Activated CD4-positive, alpha-beta T cell treated with anti-CD3 and anti-CD28 coated beads, Interleukin-2, amount 50 U/mL, for 24 hours (primary cell): ENCODE measurements around the gene STMP1.

ENCODE experiments used
- DNase-seq, 2 donors: peaks; one replicate each; pipeline ENCODE4 v3.0.0-alpha.2; 2020; ENCODE audit warnings: low read depth in 1 of 2, low spot score in 1 of 2

STMP1 gene

GRCh38 chr7:135693558-135693957, 31.2 kb downstream of the STMP1 start:
- DNase-seq, result no peak

DNA sequence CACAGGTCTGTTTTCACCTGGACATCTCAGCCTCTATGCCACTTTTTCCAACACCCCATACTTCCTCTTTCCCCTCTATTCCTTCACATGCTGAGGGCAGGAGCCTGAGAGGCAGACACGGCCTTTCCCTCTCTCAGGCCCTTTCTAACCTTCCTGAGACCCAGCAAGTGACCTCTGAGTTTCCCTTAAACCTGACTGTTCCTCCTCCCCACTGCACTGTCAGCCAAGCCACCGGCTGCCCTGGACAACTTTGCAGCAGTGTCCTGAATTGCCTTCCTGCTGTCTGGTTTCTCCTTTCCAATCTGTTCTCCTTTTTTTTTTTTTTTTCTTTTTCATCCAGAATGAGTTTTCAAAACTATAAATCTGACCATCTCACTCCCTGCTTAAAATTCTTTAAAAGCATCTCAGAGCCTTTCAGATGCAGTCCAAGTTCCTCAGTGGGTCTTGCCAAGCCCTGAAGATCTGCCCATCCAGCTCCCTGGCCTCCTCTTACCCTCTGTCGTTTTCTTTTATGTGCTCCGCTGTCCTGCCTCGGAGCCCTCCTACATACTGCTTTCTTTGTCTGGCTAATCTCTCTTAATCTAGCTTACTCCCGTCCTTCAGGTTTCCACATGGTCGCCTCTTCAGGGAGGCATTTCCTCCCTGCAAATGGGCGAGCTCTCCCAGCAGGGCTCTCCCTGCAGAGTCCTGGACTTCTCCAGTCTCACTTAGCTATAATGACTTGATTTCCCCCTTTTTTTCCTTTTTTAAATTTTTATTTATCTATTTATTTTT, 35.1 kb downstream of the STMP1 start:
- DNase-seq, result no peak

DNA sequence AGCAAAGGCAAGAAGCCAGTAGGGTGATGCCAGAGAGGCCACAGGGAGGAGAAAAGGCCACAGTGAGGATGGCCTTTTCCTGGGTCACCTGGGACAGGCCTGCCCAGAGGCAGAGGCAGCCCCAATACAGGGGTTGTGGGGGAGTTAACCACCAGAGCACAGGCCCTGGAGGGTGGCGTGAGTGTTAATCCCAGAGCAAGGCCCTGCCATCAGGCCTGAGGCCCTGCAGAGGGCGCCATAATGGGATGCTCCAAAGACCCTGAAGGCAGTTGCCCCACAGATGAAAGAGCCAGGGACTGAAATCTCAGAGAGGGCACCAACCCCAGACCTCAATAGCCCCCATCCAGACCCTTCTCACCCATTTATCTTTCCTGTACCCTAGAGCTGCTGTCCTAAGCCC, 41.8 kb downstream of the STMP1 start:
- DNase-seq, result no peak

- DNase-seq, result no peak
These were observed 42.4 kb downstream of the STMP1 start for GRCh38 chr7:135704698-135705097.

- no peak for DNase-seq
These were observed 43.9 kb downstream of the STMP1 start for GRCh38 chr7:135706038-135706742.

DNA sequence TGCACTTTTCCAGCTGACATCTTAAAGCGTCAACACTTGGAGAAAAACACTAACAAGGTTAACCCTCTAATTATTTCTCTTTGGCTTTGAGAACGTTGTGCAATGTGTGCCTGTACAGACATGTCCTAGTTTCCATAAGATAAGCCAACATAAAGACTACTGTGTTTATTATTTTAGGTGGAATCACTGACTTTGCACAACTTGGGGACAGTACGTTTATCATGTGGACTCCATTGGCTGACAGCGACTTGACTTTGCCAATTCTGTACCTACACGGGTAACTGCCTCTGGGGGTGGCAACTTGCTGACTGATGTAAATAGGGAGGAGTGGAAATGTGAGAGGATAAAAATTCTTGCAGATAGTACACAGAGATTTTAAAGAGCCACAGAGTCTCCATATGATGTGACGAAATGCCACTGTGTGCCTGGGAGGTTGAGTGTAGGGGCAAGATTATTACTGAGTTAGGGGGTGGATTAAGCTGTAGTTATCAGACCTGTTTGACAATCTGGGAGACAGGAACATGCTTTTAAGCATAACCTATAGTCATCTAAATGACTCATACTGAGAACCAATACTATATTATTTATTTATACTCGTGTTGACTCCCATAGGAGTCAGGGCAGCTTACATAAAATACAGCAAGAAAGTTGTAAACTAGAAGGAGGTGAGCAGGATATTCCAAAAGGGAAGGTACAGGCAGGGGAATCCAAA, 44.7 kb downstream of the STMP1 start:
- no peak for DNase-seq

DNA sequence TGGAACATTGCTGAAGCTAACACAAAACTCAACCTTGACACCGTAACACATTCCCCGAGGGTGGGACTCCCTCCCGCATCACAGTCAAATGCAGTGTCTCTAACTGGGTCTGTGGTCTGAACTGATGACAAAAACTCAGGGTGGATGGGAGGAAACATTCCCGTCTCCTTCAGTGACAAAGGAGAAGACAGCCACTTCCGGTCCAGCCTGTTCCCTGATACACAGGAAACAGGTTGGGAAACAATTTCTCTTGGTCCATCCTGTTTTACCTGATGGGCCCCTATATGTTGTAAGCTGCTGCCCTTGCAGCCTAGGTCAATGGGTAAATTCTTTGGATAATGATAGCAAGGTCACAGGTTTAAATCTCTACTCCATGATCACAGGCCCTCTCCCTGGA, 45.3 kb downstream of the STMP1 start:
- DNase-seq, result no peak

- DNase-seq, result no peak
These were observed 45.7 kb downstream of the STMP1 start for GRCh38 chr7:135708041-135708440.

- DNase-seq, result no peak
These were observed 47.2 kb downstream of the STMP1 start for GRCh38 chr7:135709508-135709907.

DNA sequence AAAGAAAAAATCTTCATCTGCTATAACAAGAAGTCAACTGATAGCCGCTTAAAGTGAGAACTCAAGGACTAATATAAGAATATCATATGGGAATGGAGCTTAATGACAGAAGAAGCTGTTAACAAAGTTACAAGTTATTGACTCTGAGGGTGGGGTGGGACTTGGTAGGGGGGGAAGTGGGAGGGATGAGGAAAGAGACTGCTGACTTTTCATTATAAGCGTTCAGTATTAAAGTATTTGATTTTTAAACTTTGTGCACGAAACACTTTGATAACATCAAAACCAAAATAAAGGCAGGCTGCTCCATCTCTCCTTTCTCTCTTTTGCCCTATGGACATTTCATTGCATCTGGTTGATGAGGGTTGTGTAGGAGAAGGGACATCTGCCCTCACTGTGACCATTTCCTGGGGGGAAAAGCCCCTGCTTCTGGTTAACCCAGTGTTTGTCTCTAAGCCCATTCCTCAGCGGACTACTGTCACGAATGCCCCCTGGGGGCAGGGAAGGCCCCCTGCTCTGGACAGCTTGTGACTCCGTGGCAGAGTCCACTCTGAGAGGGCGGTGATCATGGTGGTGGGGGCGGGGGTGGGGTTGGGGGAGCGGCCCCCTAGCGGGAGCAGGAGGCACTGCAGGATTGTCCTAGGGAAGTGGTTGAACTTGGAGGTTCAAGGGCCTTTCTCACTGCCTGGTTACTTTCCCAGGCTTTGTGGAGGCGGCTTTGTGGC, 48.3 kb downstream of the STMP1 start:
- DNase-seq, result no peak

DNA sequence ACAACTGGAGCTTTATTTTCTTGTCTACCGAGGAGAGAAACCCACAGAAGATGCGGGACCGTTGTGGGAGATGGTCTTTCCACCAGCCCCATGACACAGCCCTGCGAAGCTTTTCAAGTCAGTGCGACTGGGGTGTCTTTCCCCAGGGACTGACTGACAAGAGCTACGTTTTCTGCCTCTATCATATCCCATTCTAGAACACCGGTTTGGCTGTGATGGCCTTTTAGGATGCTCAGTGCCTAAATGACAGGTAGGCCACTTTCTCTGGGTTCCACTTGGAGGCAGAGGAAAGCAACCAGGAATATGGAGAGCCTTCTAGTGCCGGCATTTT, 48.8 kb downstream of the STMP1 start:
- DNase-seq, result no peak

- DNase-seq, result no peak
These were observed 50.0 kb downstream of the STMP1 start for GRCh38 chr7:135712182-135712782.

- no peak for DNase-seq
These were observed 50.5 kb downstream of the STMP1 start for GRCh38 chr7:135712796-135713195.

GRCh38 chr7:135713836-135714470, 51.6 kb downstream of the STMP1 start:
- DNase-seq, result no peak

GRCh38 chr7:135714534-135715009, 52.3 kb downstream of the STMP1 start:
- no peak for DNase-seq

GRCh38 chr7:135715055-135715522, 52.8 kb downstream of the STMP1 start:
- DNase-seq, result no peak

GRCh38 chr7:135715673-135716072, 53.4 kb downstream of the STMP1 start:
- DNase-seq, result no peak

GRCh38 chr7:135716677-135717238, 54.4 kb downstream of the STMP1 start:
- no peak for DNase-seq

- DNase-seq, result no peak
These were observed 55.4 kb downstream of the STMP1 start for GRCh38 chr7:135717693-135718092.

DNA sequence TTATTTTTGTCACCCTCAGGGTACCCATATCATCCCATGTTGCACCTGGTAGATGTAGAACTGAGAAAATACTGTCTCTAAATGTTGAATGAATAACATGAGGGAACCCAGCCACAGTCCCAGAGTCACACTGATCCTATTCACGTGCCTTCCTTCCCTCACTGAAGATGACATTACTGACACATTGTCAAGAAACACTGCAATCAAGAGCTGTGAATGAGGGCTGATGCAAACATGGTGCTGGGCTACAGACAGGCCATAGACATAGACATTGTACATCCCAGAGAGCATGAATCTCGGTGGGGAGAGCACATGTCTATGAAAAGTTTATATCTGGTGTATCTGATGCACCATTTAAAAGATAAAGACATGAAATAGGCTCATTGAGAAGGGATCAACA, 55.9 kb downstream of the STMP1 start:
- DNase-seq, result no peak
